Lower leg skin (tissue), 4 donors: Measurements from ENCODE around the gene RALY. TPM values are rescaled to one million over a fixed set of nuclear protein-coding genes. Genes with fewer than 3 reads are reported as not detected.
"Not testable (repeated sequence)": the region's sequence is repeated elsewhere in the genome, so short reads cannot be mapped to it uniquely, and the experiment has no call there.

Experiments used
- DNase-seq, 2 donors: peaks; one replicate each; pipeline ENCODE4 v3.0.0-alpha.2; 2019; ENCODE audit warnings: low spot score in 2 of 2
- H3K4me3 ChIP-seq: fragments of 200-600 bp; sonication (generic); 2 replicates; pipeline ENCODE4 v1.5.1; 2017; ENCODE audit warnings: mild to moderate bottlenecking, low read depth; ENCODE audit not compliant: poor library complexity, severe bottlenecking
- CTCF ChIP-seq, 3 donors: fragments of 450-650 bp; IDR thresholded peaks; one replicate each; pipeline ENCODE4 v1.5.1; 2016; ENCODE audit warnings: antibody characterized with exemption in 3 of 3, mild to moderate bottlenecking in 3 of 3, moderate library complexity in 2 of 3
- POLR2A ChIP-seq, 2 donors: fragments of 450-650 bp; IDR thresholded peaks; one replicate each; pipeline ENCODE4 v1.6.1; 2016 to 2017; ENCODE audit warnings: antibody characterized with exemption in 2 of 2, mild to moderate bottlenecking in 1 of 2, moderate library complexity in 1 of 2
- WGBS, 2 donors: methylation state at CpG; one replicate each; pipeline ENCODE4 v1.1.5; 2018; 5-methylcytosine and 5-hydroxymethylcytosine counted together
- intact Hi-C: fragments of 100-400 bp; cut with DNase I; formaldehyde crosslinking; loops from one replicate; pipeline ENCODE4 v1.15.0; 2023; ENCODE audit warnings: low total_unique reads
- total RNA-seq, 4 donors: library from RNA; depleted of rRNA; stranded (reverse); fragments of >200 nt; gene quantifications; one replicate each; pipeline ENCODE4 v1.1.0, GENCODE V29; 2016

The RALY gene
- total RNA-seq, 4 donors from 2014 or later, result 92.2 to 113 (median 98.6) TPM

- no peak for TF ChIP-seq POLR2A (IDR thresholded peaks at IDR 0.05)
- no peak for TF ChIP-seq CTCF (IDR thresholded peaks at IDR 0.05)
- WGBS, 2 donors, result 52 to 60% methylated on average over 1 of the region's 1 CpG
- no peak for DNase-seq
- intact Hi-C loops, result no loop called here
- H3K4me3 ChIP-seq, result no peak overlapping the region
Measured at GRCh38 chr20:34018166-34018565, 24.5 kb downstream of the RALY start.

GRCh38 chr20:34022151-34022838 is 28.6 kb downstream of the RALY start:
- DNase-seq, result no peak

GRCh38 chr20:34022839-34023234 is 29.1 kb downstream of the RALY start:
- no peak overlapping the region for H3K4me3 ChIP-seq
- DNase-seq, result peak in 1 of 2 donors; percentile 34
- WGBS, 2 donors, result 75 to 77% methylated on average over 3 of the region's 3 CpGs
- TF ChIP-seq CTCF (IDR thresholded peaks at IDR 0.05), result no peak
- TF ChIP-seq POLR2A (IDR thresholded peaks at IDR 0.05), result no peak
- intact Hi-C loops, result no loop called here

More at GRCh38 chr20:34022151-34022838, 28.6 kb downstream of the RALY start:
- no peak overlapping the region for H3K4me3 ChIP-seq
- WGBS, 2 donors, result 78 to 82% methylated on average over 4 of the region's 4 CpGs
- intact Hi-C loops, result no loop called here
- no peak for TF ChIP-seq CTCF (IDR thresholded peaks at IDR 0.05)
- no peak for TF ChIP-seq POLR2A (IDR thresholded peaks at IDR 0.05)

- H3K4me3 ChIP-seq, result no peak overlapping the region
- intact Hi-C loops, result no loop called here
- no peak for TF ChIP-seq CTCF (IDR thresholded peaks at IDR 0.05)
- TF ChIP-seq POLR2A (IDR thresholded peaks at IDR 0.05), result no peak
- peak in 1 of 2 donors; percentile 34 for DNase-seq
- WGBS, 2 donors, result 79 to 80% methylated on average over 8 of the region's 8 CpGs
Measured at GRCh38 chr20:34023937-34024722, 30.4 kb downstream of the RALY start.

- WGBS, 2 donors, result 12 to 25% methylated on average over 5 of the region's 5 CpGs
- intact Hi-C loops, result no loop called here
- peak in 1 of 2 donors; percentile 69 for DNase-seq
- no peak for TF ChIP-seq POLR2A (IDR thresholded peaks at IDR 0.05)
- no peak for TF ChIP-seq CTCF (IDR thresholded peaks at IDR 0.05)
- H3K4me3 ChIP-seq, result no peak overlapping the region
Measured at GRCh38 chr20:34024723-34025351, 31.1 kb downstream of the RALY start.

- DNase-seq, H3K4me3 ChIP-seq, intact Hi-C loops: not testable (repeated sequence)
- 96 to 98% methylated on average over 6 of the region's 6 CpGs for WGBS, 2 donors
Measured at GRCh38 chr20:34028013-34028412, 34.3 kb downstream of the RALY start.
